Activated naive CD8-positive, alpha-beta T cell treated with anti-CD3 and anti-CD28 coated beads, Interleukin-2, amount 50 U/mL, for 16 hours (primary cell): ENCODE data around the gene ZNF608.

Source experiments
- DNase-seq: peaks from one replicate; pipeline ENCODE4 v3.0.0-alpha.2; 2020; ENCODE audit warnings: low read depth, low spot score

Gene ZNF608

GRCh38 chr5:124752854-124753720 is 6.6 kb upstream of the ZNF608 start:
- DNase-seq, result no peak

- DNase-seq, result no peak
Observed at GRCh38 chr5:124751031-124751430, 4.6 kb upstream of the ZNF608 start.

GRCh38 chr5:124748687-124749594 is 2.5 kb upstream of the ZNF608 start:
- no peak for DNase-seq

DNA sequence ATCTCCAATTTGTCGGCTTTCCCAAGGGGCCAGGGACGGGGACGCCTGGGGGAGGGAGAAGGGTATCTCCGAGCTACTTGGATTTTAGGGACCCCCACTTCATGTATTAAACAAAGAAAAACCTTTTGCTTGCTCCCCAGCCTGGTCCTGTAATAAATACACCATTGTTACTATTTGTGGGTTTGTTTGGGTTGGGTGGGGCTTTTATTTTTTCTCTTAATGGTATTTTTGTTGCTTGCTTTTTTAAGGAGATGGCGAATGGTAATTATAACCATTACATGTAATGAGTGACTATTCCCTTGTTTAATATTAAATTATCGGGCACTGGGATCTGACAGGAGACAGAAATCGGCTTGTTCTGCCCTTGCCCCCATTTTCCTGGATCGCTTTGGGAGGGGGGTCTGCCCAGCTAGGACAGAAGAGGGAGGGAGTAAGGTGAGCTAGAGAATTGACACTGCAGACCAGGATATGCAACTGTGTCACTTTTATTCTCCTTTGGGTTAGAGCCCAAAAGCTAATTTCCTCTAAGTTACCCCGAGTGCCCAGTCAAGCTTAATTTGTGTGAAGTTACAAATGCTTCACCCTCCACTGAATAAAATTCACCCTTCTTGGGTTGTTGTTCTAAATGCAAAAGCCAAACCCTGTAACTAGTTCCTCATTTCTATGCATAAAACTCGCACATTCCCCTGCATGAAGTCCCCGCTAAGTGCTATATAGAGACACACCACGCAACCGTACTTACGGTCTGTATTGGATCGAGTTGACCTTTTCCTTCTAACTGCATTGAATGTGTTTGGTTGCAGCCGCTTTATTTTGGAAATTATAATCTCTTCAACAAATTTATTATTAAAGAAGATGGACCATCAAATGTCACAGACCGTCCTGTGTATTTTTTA is 1.6 kb upstream of the ZNF608 start:
- DNase-seq, result no peak

- DNase-seq, result no peak
Observed at GRCh38 chr5:124746916-124747790, 714 bp upstream of the ZNF608 start.

- DNase-seq, result no peak
Observed at GRCh38 chr5:124745007-124745927, 1.2 kb downstream of the ZNF608 start.

DNA sequence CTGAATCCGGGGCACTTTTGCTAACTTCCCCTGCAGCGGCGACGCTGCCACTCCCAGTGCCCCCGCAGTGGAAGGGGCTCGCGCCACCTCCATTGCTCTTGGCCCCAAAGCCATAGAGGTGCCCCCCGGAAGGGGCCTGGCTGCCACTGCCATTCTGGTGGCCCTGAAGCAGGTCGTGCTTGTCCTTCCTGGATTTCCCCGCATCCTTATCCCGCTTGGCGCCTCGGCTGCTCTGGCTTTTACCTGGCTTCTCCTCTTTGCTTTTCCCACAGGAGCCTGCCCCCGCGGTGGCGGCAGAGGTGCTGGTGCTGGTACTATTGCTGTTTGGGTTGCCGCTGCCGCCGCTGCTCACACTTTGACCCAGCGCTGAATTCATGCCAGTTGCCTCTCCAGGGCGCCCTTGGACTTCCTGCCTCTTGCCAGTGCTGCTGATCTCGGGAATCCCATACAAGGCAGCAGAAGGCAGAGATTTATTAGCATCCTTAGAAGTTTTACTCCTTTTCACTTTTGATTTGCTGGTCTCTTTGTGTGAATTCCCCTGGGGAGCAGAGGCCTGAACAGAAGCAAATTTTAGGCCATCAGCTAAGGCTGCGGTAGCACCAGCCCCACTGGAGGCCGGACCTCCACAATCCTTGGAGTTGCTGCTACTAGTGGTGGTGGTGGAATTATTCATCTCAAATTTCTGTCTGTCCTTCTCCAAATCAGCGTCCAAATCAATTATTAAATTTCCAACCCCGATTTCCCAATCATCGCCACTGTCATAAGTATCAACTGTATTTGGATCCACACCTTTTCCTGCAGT is 2.1 kb downstream of the ZNF608 start:
- DNase-seq, result no peak

GRCh38 chr5:124743602-124744169 is 2.8 kb downstream of the ZNF608 start:
- DNase-seq, result no peak

GRCh38 chr5:124742983-124743601 is 3.3 kb downstream of the ZNF608 start:
- DNase-seq, result no peak

DNA sequence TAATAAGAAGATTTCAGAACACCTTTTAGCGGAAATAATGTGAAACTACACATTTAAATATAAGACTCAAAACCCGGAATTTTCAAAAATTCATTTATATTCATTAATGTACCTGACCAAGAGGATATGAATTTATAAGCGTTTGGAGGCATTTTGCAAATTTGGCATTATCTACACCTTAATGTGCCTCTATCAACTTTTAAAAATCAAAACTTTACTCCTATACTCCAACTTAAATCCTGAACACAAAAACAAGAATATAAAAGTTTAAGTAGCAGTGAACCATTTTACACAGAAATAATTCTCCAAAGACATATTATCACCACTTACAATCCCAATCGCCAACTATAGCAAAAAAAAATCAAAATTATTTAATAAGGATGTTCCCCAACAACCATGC is 3.9 kb downstream of the ZNF608 start:
- no peak for DNase-seq

- DNase-seq, result no peak
Observed at GRCh38 chr5:124741711-124742496, 4.5 kb downstream of the ZNF608 start.

DNA sequence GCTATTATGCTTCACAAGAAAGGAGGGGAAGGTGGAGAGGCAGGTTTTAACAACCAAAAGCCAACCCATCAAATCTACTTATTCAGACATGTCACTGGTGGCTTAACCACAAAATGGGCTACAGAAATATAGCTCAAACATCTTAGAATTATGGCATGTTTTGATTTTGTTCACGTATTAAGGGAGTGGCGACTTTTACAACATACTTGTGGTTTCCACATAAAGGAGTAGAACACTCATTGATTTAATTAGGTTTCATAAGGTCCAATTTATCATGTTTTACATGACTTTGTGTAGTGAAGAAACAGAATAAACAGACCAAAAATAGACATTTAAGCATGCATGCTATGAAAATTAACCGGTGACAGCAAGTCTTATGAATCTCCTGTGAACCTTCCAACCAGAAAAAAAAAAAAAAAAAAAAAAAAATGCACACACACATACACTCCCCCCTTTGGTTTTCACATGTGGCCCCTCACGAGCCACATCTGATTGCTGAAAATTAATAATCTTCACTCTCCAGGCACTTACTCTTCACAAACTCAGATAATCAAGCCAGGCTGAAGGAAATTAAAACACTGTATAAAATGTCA is 5.4 kb downstream of the ZNF608 start:
- DNase-seq, result no peak

DNA sequence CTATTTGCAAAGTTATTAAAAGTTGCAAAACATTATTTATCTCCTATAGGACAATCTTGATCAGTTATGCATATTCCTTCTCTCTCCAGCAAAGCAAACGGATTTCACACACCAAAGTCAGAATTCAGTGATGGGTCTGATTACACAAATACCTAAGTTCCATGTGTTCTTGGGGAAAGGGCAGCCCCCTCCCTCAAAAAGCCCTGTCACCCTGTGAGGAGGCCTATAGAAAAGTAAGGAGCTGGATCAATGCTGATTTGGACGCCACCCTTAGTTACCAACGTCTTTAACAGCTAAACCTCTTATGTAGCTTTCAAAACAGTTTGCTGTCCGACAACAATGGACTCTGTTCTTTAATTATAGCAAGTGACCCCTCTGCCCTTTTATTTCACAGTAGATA is 6.4 kb downstream of the ZNF608 start:
- DNase-seq, result no peak

DNA sequence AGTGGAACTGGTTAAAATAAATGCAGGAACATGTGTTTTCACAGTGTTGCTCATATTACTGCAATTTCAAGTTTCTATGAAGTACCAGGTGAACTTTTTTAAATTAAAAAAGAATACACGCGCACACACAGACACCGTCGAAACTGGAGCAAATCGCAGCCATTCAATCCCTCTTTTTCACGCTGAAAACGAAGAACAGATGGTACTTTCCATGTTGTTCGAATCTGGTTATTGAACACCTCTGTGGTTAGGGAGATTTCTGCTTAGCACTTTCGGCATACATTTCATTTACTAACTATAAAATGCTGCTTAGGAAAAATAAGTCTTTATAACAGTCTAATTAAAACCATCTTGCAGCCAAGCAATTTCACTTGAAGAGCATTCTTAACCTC is 6.8 kb downstream of the ZNF608 start:
- DNase-seq, result no peak

- DNase-seq, result no peak
Observed at GRCh38 chr5:124738681-124739633, 7.5 kb downstream of the ZNF608 start.

GRCh38 chr5:124737651-124738050 is 8.8 kb downstream of the ZNF608 start:
- no peak for DNase-seq
